WTC11 (cell line): ENCODE measurements around the gene ASB13. TPM values are rescaled to one million over a fixed set of nuclear protein-coding genes. Genes with fewer than 3 reads are reported as not detected.

Experiments
- ATAC-seq: fragments of 200-7000 bp; cut with Tn5 transposase; 2 replicates; pipeline ENCODE4 v1.10.0; 2021; ENCODE audit warnings: mild to moderate bottlenecking, moderate library complexity
- CTCF ChIA-PET: fragments of 300-600 bp; sonication (Branson Sonifier 250); formaldehyde crosslinking; loops from one replicate; lab custom pipeline; 2021; ENCODE audit warnings: antibody characterized with exemption; lab: Charles Lee
- POLR2A ChIA-PET: fragments of 350-600 bp; sonication (Branson Sonifier 250); formaldehyde crosslinking; loops from one replicate; lab custom pipeline; 2021; ENCODE audit warnings: antibody characterized with exemption; lab: Charles Lee
- DNase-seq: peaks from one replicate; pipeline ENCODE4 v3.0.0; 2021; ENCODE audit warnings: low spot score
- H3K27ac Mint-ChIP-seq: 2 replicates; pipeline ENCODE4 v1.8.0; 2021; ENCODE audit warnings: mixed read lengths
- H3K27me3 Mint-ChIP-seq: 2 replicates; pipeline ENCODE4 v1.8.0; 2021; ENCODE audit warnings: low read depth, mild to moderate bottlenecking, moderate library complexity, mixed read lengths
- H3K36me3 Mint-ChIP-seq: 2 replicates; pipeline ENCODE4 v1.8.0; 2021; ENCODE audit warnings: mixed read lengths
- H3K4me1 Mint-ChIP-seq: 2 replicates; pipeline ENCODE4 v1.8.0; 2022; ENCODE audit warnings: mixed read lengths
- H3K4me3 Mint-ChIP-seq: 2 replicates; pipeline ENCODE4 v1.8.0; 2021; ENCODE audit warnings: mild to moderate bottlenecking, moderate library complexity, mixed read lengths
- H3K9me3 Mint-ChIP-seq: 2 replicates; pipeline ENCODE4 v1.8.0; 2021; ENCODE audit warnings: mixed read lengths
- CREB1 ChIP-seq: sonication (generic); formaldehyde crosslinking; IDR thresholded peaks from 2 replicates; pipeline ENCODE4 v1.8.0; 2023; ENCODE audit warnings: mild to moderate bottlenecking, missing genetic modification reagents
- ETV6 ChIP-seq: sonication (generic); formaldehyde crosslinking; IDR thresholded peaks from 2 replicates; pipeline ENCODE4 v1.8.1; 2022; ENCODE audit warnings: mild to moderate bottlenecking, missing genetic modification reagents
- FOXK1 ChIP-seq: sonication (generic); formaldehyde crosslinking; IDR thresholded peaks from 2 replicates; pipeline ENCODE4 v1.8.0; 2022; ENCODE audit warnings: mild to moderate bottlenecking, moderate library complexity, missing genetic modification reagents
- FOXP1 ChIP-seq: sonication (generic); formaldehyde crosslinking; IDR thresholded peaks from 2 replicates; pipeline ENCODE4 v1.8.0; 2022; ENCODE audit warnings: missing genetic modification reagents, mild to moderate bottlenecking, moderate library complexity, borderline replicate concordance
- GABPB1 ChIP-seq: sonication (generic); formaldehyde crosslinking; IDR thresholded peaks from 2 replicates; pipeline ENCODE4 v1.8.1; 2023; ENCODE audit warnings: mild to moderate bottlenecking, missing genetic modification reagents
- RORB ChIP-seq: fragments of 250-450 bp; sonication (Bioruptor Pico); IDR thresholded peaks from 2 replicates; pipeline ENCODE4 v1.9.0; 2021; ENCODE audit warnings: mild to moderate bottlenecking
- SMAD3 ChIP-seq: sonication (generic); formaldehyde crosslinking; IDR thresholded peaks from 2 replicates; pipeline ENCODE4 v1.8.0; 2022; ENCODE audit warnings: missing genetic modification reagents, mild to moderate bottlenecking, borderline replicate concordance
- ZNF121 ChIP-seq: sonication (generic); formaldehyde crosslinking; IDR thresholded peaks from 2 replicates; pipeline ENCODE4 v1.8.0; 2023; ENCODE audit warnings: missing genetic modification reagents
- ZNF416 ChIP-seq: fragments of 250-450 bp; sonication (Bioruptor Pico); IDR thresholded peaks from 2 replicates; pipeline ENCODE4 v1.9.0; 2021; ENCODE audit warnings: mild to moderate bottlenecking, inconsistent platforms
- total RNA-seq: library from RNA; stranded (reverse); gene quantifications from 3 replicates; pipeline ENCODE4 v1.2.3, GENCODE V29; 2021
- TF ChIP-seq, protein P1 (sequence below): sonication (generic); formaldehyde crosslinking; IDR thresholded peaks from 2 replicates; pipeline ENCODE4 v1.8.0; 2022; ENCODE audit warnings: mild to moderate bottlenecking, missing genetic modification reagents
- TF ChIP-seq, protein P2 (sequence below): sonication (generic); formaldehyde crosslinking; IDR thresholded peaks from 2 replicates; pipeline ENCODE4 v1.8.0; 2022; ENCODE audit warnings: mild to moderate bottlenecking, missing genetic modification reagents
- TF ChIP-seq, protein P3 (sequence below): sonication (generic); formaldehyde crosslinking; IDR thresholded peaks from 2 replicates; pipeline ENCODE4 v1.8.0; 2022; ENCODE audit warnings: mild to moderate bottlenecking, missing genetic modification reagents
- TF ChIP-seq, protein P4 (sequence below): sonication (generic); formaldehyde crosslinking; IDR thresholded peaks from 2 replicates; pipeline ENCODE4 v1.8.0; 2022; ENCODE audit warnings: mild to moderate bottlenecking, missing genetic modification reagents
- TF ChIP-seq, protein P5 (sequence below): sonication (generic); formaldehyde crosslinking; IDR thresholded peaks from 2 replicates; pipeline ENCODE4 v1.8.1; 2023; ENCODE audit warnings: mild to moderate bottlenecking, missing genetic modification reagents, borderline replicate concordance
- TF ChIP-seq, protein P6 (sequence below): fragments of 250-450 bp; sonication (Bioruptor Pico); IDR thresholded peaks from 2 replicates; pipeline ENCODE4 v1.9.0; 2021; ENCODE audit warnings: mild to moderate bottlenecking, borderline replicate concordance
- TF ChIP-seq, protein P7 (sequence below): sonication (generic); formaldehyde crosslinking; IDR thresholded peaks from 2 replicates; pipeline ENCODE4 v1.8.0; 2022; ENCODE audit warnings: missing genetic modification reagents

The ASB13 gene
- total RNA-seq, 1 experiment from 2014 or later = 23.4 TPM

DNA sequence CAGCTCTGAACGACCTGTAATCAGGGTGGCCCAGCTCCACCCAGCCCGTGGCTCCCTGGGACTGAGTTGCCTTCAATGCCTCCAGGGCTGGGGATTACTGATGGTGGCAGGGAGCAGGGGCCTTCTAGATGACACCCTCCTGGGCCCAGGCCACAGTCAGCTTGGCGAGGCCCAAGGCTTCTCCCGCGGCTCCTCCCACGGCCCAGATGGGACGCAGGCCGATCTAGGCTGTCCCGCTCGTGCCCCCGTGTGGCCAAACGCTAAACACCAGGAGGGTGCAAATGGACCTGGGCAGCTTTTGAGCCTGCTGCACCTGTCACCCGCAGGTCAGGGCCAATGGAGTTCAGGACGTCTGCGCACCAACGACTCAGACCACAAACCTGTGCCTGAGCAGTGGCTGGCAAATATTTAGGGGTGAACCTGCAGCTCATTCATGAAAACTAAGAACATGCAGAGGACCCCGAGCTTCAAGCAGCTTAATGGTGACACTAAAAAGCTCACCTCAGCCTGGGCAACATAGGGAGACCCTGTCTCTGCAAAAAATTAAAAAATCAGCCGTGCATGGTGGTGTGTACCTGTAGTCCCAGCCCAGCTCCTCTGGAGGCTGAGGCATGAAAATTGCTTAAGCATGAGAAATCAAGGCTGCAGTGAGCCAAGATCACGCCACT lies 43.2 kb downstream of the ASB13 start (continued):
- TF ChIP-seq, protein P1, sequence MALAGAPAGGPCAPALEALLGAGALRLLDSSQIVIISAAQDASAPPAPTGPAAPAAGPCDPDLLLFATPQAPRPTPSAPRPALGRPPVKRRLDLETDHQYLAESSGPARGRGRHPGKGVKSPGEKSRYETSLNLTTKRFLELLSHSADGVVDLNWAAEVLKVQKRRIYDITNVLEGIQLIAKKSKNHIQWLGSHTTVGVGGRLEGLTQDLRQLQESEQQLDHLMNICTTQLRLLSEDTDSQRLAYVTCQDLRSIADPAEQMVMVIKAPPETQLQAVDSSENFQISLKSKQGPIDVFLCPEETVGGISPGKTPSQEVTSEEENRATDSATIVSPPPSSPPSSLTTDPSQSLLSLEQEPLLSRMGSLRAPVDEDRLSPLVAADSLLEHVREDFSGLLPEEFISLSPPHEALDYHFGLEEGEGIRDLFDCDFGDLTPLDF = no peak
- TF ChIP-seq SMAD3 (CRISPR knock-in tag) (peak; percentile 62; the same call in 1 of the 2 replicates), FOXP1 (no peak), CREB1 (no peak), FOXK1 (0 out of 2 replicates have a peak, but pooled peaks have one; percentile 41), ETV6 (CRISPR knock-in tag) (0 out of 2 replicates have a peak, but pooled peaks have one; percentile 53)
- TF ChIP-seq, protein P2, sequence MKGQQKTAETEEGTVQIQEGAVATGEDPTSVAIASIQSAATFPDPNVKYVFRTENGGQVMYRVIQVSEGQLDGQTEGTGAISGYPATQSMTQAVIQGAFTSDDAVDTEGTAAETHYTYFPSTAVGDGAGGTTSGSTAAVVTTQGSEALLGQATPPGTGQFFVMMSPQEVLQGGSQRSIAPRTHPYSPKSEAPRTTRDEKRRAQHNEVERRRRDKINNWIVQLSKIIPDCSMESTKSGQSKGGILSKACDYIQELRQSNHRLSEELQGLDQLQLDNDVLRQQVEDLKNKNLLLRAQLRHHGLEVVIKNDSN (CRISPR knock-in tag) = no peak
- TF ChIP-seq, protein P3, sequence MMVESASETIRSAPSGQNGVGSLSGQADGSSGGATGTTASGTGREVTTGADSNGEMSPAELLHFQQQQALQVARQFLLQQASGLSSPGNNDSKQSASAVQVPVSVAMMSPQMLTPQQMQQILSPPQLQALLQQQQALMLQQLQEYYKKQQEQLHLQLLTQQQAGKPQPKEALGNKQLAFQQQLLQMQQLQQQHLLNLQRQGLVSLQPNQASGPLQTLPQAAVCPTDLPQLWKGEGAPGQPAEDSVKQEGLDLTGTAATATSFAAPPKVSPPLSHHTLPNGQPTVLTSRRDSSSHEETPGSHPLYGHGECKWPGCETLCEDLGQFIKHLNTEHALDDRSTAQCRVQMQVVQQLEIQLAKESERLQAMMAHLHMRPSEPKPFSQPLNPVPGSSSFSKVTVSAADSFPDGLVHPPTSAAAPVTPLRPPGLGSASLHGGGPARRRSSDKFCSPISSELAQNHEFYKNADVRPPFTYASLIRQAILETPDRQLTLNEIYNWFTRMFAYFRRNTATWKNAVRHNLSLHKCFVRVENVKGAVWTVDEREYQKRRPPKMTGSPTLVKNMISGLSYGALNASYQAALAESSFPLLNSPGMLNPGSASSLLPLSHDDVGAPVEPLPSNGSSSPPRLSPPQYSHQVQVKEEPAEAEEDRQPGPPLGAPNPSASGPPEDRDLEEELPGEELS (CRISPR knock-in tag) = no peak
- TF ChIP-seq, protein P4, sequence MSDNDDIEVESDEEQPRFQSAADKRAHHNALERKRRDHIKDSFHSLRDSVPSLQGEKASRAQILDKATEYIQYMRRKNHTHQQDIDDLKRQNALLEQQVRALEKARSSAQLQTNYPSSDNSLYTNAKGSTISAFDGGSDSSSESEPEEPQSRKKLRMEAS (CRISPR knock-in tag) = 0 out of 2 replicates have a peak, but pooled peaks have one; percentile 42
- TF ChIP-seq, protein P5, sequence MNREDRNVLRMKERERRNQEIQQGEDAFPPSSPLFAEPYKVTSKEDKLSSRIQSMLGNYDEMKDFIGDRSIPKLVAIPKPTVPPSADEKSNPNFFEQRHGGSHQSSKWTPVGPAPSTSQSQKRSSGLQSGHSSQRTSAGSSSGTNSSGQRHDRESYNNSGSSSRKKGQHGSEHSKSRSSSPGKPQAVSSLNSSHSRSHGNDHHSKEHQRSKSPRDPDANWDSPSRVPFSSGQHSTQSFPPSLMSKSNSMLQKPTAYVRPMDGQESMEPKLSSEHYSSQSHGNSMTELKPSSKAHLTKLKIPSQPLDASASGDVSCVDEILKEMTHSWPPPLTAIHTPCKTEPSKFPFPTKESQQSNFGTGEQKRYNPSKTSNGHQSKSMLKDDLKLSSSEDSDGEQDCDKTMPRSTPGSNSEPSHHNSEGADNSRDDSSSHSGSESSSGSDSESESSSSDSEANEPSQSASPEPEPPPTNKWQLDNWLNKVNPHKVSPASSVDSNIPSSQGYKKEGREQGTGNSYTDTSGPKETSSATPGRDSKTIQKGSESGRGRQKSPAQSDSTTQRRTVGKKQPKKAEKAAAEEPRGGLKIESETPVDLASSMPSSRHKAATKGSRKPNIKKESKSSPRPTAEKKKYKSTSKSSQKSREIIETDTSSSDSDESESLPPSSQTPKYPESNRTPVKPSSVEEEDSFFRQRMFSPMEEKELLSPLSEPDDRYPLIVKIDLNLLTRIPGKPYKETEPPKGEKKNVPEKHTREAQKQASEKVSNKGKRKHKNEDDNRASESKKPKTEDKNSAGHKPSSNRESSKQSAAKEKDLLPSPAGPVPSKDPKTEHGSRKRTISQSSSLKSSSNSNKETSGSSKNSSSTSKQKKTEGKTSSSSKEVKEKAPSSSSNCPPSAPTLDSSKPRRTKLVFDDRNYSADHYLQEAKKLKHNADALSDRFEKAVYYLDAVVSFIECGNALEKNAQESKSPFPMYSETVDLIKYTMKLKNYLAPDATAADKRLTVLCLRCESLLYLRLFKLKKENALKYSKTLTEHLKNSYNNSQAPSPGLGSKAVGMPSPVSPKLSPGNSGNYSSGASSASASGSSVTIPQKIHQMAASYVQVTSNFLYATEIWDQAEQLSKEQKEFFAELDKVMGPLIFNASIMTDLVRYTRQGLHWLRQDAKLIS (CRISPR knock-in tag) = no peak

DNA sequence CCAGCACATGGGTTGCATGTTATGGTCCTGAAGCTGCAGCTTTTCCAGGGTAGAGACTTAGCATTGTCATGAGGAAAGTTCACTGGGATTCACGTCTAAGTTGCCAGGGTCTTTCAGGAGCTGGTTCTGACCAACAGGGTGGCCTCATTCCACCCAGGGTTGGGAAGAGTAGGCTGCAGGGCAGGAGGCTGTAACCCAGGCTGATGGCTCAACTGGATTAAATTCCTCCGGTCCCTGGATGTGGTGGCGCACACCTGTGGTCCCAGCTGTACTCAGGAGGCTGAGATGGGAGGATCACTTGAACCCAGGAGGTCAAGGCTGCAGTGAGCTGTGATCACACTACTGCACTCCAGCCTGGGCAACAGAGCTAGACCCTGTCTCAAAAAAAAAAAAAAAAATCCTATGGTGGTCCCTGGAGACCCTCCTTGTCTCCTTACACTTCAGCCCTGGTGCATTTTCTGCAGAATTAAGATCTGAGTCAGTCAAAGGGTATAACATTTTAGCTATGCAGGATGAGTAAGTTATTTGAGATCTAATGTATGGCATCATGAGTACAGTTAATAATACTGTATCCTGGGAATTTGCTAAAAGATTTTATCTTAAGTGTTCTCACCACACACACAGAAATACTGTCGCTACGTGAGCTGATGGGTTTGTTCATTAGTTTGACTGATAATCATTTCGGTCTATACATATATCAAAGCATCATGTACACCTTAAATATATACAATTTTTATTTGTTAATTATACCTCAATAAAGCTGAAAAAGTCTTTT lies 44.0 kb downstream of the ASB13 start:
- H3K36me3 Mint-ChIP-seq = no peaks in the 10 kb centered on the region
- no peak overlapping the region for H3K4me3 Mint-ChIP-seq
- ATAC-seq (no peak), DNase-seq (no peak)
- no peaks in the 10 kb centered on the region for H3K27me3 Mint-ChIP-seq
- H3K27ac Mint-ChIP-seq = no peak overlapping the region
- CTCF ChIA-PET = interaction anchor here (0.6 to 2.7 kb wide), 54 partner anchors 8 to 808 kb away, joined by 3 to 45 read pairs (median 4); partner anchors contain the start of genes CALML3 and CALML5
- POLR2A ChIA-PET = interaction anchor here (0.6 to 1.3 kb wide), 2 partner anchors 176 to 970 kb away, joined by 3 to 8 read pairs; no protein-coding TSS in a partner anchor
- H3K4me1 Mint-ChIP-seq = 0 out of 2 replicates have a peak, but pooled peaks cover 2% of the 10 kb centered on the region
- no peaks in the 10 kb centered on the region for H3K9me3 Mint-ChIP-seq
- TF ChIP-seq, protein P6, sequence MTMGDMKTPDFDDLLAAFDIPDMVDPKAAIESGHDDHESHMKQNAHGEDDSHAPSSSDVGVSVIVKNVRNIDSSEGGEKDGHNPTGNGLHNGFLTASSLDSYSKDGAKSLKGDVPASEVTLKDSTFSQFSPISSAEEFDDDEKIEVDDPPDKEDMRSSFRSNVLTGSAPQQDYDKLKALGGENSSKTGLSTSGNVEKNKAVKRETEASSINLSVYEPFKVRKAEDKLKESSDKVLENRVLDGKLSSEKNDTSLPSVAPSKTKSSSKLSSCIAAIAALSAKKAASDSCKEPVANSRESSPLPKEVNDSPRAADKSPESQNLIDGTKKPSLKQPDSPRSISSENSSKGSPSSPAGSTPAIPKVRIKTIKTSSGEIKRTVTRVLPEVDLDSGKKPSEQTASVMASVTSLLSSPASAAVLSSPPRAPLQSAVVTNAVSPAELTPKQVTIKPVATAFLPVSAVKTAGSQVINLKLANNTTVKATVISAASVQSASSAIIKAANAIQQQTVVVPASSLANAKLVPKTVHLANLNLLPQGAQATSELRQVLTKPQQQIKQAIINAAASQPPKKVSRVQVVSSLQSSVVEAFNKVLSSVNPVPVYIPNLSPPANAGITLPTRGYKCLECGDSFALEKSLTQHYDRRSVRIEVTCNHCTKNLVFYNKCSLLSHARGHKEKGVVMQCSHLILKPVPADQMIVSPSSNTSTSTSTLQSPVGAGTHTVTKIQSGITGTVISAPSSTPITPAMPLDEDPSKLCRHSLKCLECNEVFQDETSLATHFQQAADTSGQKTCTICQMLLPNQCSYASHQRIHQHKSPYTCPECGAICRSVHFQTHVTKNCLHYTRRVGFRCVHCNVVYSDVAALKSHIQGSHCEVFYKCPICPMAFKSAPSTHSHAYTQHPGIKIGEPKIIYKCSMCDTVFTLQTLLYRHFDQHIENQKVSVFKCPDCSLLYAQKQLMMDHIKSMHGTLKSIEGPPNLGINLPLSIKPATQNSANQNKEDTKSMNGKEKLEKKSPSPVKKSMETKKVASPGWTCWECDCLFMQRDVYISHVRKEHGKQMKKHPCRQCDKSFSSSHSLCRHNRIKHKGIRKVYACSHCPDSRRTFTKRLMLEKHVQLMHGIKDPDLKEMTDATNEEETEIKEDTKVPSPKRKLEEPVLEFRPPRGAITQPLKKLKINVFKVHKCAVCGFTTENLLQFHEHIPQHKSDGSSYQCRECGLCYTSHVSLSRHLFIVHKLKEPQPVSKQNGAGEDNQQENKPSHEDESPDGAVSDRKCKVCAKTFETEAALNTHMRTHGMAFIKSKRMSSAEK (CRISPR knock-in tag) = no peak
- TF ChIP-seq, protein P4 (CRISPR knock-in tag) = no peak
- TF ChIP-seq RORB (no peak), ETV6 (CRISPR knock-in tag) (no peak), GABPB1 (CRISPR knock-in tag) (no peak), FOXP1 (no peak), ZNF121 (no peak), ZNF416 (no peak)
- TF ChIP-seq, protein P7, sequence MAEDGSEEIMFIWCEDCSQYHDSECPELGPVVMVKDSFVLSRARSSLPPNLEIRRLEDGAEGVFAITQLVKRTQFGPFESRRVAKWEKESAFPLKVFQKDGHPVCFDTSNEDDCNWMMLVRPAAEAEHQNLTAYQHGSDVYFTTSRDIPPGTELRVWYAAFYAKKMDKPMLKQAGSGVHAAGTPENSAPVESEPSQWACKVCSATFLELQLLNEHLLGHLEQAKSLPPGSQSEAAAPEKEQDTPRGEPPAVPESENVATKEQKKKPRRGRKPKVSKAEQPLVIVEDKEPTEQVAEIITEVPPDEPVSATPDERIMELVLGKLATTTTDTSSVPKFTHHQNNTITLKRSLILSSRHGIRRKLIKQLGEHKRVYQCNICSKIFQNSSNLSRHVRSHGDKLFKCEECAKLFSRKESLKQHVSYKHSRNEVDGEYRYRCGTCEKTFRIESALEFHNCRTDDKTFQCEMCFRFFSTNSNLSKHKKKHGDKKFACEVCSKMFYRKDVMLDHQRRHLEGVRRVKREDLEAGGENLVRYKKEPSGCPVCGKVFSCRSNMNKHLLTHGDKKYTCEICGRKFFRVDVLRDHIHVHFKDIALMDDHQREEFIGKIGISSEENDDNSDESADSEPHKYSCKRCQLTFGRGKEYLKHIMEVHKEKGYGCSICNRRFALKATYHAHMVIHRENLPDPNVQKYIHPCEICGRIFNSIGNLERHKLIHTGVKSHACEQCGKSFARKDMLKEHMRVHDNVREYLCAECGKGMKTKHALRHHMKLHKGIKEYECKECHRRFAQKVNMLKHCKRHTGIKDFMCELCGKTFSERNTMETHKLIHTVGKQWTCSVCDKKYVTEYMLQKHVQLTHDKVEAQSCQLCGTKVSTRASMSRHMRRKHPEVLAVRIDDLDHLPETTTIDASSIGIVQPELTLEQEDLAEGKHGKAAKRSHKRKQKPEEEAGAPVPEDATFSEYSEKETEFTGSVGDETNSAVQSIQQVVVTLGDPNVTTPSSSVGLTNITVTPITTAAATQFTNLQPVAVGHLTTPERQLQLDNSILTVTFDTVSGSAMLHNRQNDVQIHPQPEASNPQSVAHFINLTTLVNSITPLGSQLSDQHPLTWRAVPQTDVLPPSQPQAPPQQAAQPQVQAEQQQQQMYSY (CRISPR knock-in tag) = no peak
